Erythroblast (primary cell): ENCODE data around the gene MAGT1.

Experiments used
- DNase-seq, 2 experiments: peaks; one replicate each; lab custom pipeline; 2025; lab: John Stamatoyannopoulos, UW
- GATA1 ChIP-seq: IDR thresholded peaks from 2 replicates; pipeline ENCODE4 v1.6.1; 2011; ENCODE audit warnings: low read depth, mild to moderate bottlenecking, control low read depth, low read length, moderate library complexity
- POLR2A ChIP-seq: IDR thresholded peaks from 2 replicates; pipeline ENCODE4 v1.6.1; 2011; ENCODE audit warnings: mild to moderate bottlenecking, low read length

Gene MAGT1

DNA sequence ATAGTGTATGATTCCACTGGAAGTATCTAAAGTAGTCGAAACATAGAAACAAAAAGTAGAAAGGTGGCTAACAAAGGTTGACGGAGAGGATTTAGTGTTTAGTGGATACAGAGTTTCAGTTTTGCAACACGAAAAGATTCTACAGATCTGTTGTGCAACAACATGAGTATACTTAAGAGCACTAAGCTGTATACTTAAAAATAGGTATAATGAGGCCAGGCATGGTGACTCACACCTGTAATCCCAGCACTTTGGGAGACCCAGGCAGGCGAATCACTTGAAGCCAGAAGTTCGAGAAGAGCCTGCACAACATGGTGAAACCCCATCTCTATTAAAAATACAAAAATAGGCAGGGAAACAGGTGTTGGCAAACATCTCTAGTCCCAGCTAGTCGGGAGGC is 101.3 kb downstream of the MAGT1 start:
- no peak for DNase-seq
- TF ChIP-seq POLR2A (no peak), GATA1 (no peak)

DNA sequence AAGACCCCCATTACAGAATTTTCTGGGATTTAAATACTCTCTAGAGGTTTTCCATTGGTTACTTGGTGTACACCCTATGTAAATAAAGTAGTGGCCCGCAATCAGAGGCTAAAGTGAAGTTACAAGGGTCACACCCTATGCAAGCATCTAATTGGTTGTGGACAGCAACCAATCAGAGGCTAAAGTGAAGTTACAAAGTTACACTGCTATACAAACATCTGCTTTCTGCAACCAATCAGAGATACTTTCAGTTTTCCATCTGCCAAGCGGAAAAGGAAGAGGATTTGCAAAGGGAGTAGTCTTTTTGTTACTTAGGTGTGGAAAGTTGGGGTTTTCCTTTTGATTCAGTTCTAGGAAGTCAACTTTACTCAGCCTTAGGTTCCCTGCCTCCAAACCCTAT is 107.2 kb downstream of the MAGT1 start:
- peak; percentile 26 for TF ChIP-seq POLR2A
- TF ChIP-seq GATA1 = no peak
- peak; percentile 26 to 53 for DNase-seq

DNA sequence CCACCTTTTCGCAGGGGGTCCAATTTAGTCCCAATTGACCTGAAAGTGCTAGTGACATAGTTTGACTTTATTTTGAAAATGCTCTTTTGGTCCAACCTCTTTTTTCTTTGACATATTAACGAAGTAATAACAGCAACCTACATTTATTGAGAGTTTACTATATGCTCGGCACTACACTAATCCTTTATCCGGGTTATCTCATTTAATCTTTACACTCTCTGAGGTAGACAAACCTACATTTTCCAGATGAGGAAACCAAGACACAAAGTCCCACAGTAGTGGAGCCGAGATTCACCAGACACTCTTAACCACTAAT is 108.9 kb downstream of the MAGT1 start:
- TF ChIP-seq POLR2A (no peak), GATA1 (no peak)

DNA sequence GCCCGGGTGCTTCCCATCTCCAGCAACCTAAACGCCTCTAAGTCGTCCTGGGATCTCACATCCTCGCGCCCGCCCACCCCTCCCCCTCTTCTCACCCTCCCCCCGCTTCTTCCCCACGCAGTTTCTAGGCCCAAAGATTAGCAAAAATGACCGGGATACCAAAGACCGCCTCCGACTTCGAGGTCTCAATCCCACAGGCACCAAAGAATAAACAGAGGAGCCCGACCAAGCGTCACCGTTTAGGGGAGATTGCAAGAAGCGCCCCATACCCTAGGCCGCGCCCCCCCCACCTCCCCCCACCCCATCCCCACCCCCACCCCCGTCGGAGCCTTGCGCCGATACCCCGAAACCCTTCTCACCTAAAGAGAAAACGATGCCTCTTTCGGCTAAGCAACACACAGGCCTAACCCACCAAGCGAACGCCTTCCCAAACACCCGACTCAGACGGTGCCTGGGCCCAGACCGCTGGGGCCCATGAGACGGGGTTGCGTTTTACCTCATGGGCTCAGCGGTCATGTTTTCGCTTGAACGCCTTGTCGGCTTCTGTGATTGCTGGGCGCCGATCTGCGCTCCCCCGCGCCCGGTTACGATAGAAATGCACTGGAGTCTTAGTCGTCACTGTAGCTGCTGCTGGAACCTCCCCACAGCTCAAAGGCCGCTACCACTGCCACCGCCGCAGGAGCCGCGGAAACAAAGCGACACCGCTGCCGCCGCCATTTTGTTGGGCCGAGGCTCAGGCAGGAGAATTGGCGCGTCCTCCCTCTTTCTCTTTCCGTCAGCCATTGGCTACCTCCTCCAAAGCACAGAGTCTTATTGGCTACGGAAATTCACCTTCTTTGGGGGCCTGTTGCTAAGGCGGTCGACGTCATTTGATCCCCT is 109.5 kb downstream of the MAGT1 start, which contains the start of gene ATRX:
TSS of gene ATRX (minus strand) at position 731 of the 879 bp plus-strand sequence. CDS start at position 516, 215 bp downstream.
- DNase-seq = peak; percentile 89 to 90
- TF ChIP-seq GATA1 (no peak), POLR2A (peak; percentile 78)

More for the DNA sequence above, 108.9 kb downstream of the MAGT1 start:
- DNase-seq = no peak

DNA sequence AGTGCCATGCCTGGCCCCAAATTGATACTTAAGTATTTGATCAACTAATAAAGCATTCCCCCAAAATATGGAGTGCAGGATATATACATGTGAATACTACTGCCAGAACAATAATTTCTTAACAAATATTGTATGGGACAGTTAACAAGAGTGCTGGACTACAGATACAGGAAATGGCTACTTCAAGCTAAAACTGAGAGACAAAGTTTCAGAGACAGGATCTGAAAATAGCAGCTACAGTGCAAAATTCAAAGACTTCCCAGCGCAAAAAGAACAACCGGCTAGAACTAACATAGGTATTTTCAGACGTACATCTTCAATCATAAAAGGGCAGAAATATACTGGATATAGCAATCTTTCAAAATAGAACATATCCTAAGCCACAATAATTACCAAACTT is 115.5 kb downstream of the MAGT1 start:
- no peak for DNase-seq
- TF ChIP-seq GATA1 (no peak), POLR2A (no peak)

DNA sequence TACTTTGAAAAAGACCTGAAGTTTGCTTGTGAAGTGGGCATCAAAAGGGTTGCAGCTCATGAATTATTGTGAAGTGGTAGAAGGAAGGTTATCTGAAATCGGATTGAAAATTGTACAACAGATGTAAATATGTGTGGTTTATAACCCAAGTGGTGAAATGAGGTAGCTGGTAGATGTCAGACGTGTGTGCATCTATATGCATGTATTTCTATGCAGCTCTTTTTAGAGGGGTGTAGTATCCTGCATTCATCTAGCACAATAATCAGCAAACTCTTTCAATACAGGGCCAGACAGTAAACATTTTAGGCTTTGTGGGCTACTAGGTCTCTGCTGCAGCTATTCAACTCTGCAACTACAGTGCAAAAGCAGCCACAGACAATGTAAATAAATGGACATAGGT is 118.6 kb downstream of the MAGT1 start:
- TF ChIP-seq GATA1 (no peak), POLR2A (no peak)
- no peak for DNase-seq
